Endometrium (tissue), 2 donors: ENCODE data around the gene OXNAD1.

Experiments
- FAIRE-seq: peaks from 2 replicates; lab custom pipeline; 2012; peaks lifted over from hg19 to GRCh38; lab: Jason Lieb, UNC
- donor health status: control.
- donor health status: control.

Gene OXNAD1

DNA sequence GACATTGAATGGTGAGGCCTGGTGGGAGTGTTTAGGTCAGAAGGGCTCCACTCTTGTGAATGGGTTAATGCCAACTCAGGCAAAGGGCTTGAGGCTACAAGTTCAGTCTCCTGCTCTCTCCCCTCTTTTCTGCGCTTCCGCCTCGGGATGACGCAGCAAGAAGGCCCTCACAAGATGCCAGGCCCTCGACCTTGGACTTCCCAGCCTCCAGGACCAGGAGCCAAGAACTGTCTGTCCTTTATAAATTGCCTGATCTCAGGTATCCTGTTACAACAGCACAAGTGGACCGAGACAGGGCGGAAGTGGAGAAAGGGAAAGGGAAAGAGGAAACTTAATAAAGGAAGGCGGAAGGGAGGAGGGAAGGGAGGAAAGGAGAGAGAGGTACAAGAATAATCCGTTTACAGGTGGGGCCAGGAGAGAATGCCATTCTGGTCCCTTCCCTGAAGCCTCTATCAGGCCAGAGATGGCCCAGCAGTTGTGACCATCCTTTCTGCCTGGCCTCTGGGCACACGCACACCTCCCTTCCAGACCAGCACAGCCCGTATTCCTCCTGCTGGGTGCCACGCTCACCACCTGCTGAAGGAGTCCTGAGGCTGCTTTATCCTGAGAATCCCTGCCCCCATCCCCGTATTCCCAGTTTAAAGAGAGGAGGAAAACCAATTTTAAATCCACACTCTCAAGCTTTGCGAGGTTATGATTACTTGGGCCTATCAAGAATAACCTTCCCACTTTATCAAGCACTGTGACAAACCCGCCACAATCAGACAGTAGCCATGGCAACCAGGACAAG lies 64.2 kb downstream of the OXNAD1 start:
- no peak for FAIRE-seq

- FAIRE-seq, result no peak
Observed at GRCh38 chr3:16329826-16330129, 64.8 kb downstream of the OXNAD1 start.

- no peak for FAIRE-seq
Observed at GRCh38 chr3:16330351-16330750, 65.3 kb downstream of the OXNAD1 start.

GRCh38 chr3:16331319-16331883 lies 66.4 kb downstream of the OXNAD1 start:
- FAIRE-seq, result no peak

DNA sequence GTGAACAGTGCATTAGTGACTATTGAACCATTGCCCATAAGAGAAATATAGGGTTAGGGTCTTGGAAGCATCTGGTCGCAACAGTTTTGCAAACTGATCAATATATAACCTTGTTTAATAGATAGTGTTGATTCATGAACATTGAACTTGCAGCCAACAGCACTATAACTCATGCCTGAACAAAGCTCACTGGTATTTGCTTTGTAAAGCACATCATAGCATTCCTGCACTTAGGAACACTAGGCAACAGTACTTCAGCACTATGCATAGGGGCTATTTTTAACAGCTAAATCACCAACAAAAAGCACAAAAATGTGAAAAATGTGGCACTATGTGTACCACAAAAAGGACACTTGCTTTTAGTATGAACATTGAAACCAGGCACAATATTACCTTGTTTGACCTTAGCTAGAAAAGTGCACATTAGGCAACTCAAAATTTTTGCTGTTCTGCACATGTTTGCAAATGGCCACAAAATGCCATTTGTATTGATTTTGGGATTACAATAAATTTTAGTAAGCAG lies 68.0 kb downstream of the OXNAD1 start:
- FAIRE-seq, result no peak

DNA sequence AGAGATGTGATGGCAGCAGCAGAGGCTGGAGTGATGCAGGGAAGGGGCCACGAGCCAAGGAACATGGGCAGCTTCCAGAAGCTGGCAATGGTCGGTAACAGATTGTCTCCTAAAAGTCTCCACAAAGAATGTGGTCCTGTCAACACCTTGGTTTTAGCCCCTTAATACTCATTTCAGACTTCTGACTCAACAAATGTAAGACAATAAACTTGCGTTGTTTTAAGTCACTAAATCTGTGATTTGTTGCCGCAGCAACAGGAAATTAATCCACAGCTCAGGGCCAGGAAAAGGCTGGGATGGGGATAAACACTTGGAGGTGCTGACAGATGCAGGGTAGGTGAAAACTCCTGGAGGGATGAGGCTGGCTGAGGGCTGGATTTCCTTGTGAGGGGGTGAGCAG lies 69.9 kb downstream of the OXNAD1 start:
- no peak for FAIRE-seq

DNA sequence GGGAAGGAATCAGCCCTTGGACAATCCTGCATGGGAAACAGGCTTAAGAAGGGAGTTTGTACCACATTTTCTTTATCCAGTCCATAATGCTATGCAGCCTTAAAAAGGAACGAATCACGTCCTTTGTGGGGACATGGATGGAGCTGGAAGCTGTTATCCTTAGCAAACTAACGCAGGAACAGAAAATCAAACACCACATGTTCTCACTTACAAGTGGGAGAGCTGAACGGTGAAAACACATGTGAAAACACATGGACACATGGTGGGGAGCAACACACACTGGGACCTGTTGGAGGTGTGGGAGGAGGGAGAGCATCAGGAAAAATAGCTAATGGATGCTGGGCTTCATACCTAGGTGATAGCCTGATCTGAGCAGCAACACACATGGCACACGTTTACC lies 70.3 kb downstream of the OXNAD1 start:
- no peak for FAIRE-seq

- no peak for FAIRE-seq
Observed at GRCh38 chr3:16335772-16336645, 71.0 kb downstream of the OXNAD1 start.

- no peak for FAIRE-seq
Observed at GRCh38 chr3:16336825-16337224, 71.8 kb downstream of the OXNAD1 start.

DNA sequence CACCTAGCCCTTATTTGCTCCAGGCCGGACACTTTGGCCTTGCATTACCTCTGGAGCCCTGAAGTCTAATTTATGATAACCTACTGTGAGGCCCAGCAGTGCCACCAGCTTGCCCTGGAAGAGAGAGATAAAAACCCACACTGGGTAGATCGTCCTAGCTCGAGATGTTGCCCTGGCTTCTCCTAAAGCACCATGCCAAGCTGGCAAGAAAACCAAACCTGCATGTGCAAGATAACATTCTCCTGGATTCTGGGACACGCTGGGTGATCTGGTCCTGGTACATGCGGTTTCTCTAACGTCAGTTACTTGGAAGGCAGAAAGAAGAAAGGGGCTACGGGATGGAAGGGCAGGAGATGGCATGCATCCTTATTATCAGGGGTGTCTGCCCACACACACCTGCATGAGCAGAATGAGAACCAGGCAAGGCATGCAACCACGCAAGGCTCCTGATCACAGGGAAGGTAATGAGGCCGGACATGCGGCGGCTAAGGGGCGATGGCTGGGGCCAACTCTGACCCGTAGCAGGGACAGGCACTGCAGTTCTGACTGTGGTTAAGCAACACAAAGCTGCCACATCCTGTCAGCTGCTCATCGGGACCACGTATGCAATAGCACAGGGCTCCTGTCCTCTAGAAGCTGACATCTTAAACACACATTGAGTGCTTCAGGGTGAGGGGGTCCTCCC lies 73.0 kb downstream of the OXNAD1 start:
- FAIRE-seq, result no peak

DNA sequence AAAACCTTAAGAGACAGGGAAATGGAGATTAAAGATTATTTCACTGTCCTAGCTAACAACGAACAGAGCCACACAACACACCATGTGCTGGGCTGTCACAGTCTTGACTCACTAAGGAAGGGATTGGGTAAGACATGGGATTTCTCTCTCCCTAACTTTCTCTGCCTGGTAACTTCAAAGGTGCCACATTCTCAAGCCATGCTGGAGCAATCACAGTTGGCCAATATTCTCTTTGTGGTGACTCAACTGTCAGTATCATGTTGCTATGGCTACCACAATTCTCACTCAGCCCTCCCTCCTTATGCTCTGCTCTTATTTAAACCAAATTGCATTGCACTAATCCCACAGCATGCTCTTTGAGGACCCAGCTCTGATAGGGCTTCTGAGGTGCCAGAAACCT lies 74.0 kb downstream of the OXNAD1 start:
- FAIRE-seq, result no peak

GRCh38 chr3:16343101-16343500 lies 78.1 kb downstream of the OXNAD1 start:
- FAIRE-seq, result no peak

- FAIRE-seq, result no peak
Observed at GRCh38 chr3:16346413-16347081, 81.5 kb downstream of the OXNAD1 start.

- FAIRE-seq, result no peak
Observed at GRCh38 chr3:16347548-16347947, 82.5 kb downstream of the OXNAD1 start.

DNA sequence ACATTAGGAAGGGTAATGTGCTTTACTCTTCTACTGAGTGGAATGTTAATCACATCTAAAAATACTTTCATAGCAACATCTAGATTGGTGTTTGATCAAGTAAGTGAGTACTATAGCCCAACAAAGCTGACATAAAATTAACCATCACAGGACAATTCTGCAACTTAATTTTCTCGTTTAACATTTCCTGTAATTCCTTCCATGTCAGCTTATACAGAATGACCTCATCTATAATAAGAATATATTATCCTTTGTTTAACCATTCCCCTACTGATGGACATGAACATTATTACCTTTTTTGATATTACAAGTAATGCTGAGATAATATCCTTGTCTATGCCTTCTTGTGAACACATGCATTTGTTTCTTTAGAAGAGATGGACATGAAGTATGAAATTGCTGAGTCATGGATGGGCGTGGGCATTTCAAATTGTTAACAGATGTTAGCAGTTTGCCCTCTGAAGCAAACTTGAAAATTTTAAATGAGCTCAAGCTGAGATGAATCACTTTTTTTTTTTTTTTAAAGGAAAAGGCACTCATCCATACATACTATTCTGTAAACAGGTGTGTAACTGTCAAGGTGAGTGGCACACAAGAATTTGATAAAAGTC lies 85.1 kb downstream of the OXNAD1 start:
- no peak for FAIRE-seq

- no peak for FAIRE-seq
Observed at GRCh38 chr3:16350597-16351318, 85.7 kb downstream of the OXNAD1 start.

DNA sequence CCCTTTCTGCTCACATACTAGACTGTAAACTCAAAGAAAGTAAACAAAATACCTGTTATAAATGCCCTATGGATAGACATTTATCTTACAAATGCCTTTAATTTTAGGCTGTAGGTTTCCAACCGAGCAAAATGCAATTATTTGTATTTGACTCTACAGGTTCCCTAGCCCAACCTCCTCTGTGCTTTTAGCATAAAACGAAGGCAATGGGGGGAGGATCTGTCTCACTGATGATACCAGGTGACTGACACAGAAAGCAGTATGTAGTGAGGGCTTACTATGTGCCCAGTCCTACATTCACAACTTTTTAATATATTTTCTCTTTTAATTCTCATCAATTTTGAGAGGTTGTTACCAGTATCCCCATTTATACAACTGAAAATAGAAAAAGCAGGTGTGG lies 87.4 kb downstream of the OXNAD1 start:
- no peak for FAIRE-seq

DNA sequence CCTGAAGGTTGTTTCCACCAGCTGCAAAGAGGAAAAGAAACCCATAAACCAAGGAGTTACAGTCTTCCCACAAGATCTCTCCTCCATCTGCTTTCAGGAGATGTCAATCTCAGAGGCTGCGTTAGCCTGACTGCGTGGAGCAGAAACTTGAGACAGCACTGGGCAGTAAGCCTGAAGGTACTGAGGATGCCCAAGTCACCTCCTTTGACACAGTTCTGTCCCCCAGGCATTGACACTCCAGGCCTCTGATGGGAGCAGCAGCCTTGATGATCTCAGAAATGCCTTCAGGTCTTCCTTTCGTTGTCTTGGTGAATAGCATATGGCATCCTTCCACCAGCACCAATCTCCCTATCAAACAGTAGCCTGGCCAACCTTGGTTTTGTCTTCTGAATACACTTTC lies 89.3 kb downstream of the OXNAD1 start:
- no peak for FAIRE-seq
